Stimulated activated CD4-positive, alpha-beta T cell treated with anti-CD3 and anti-CD28 coated beads, Interleukin-12 subunit alpha, Interleukin-12 subunit beta, amount 100 ng/mL, for 4 hours (primary cell): Measurements from ENCODE around the gene GET3.

ENCODE experiments used
- DNase-seq: peaks from one replicate; pipeline ENCODE4 v3.0.0-alpha.2; 2020

GET3 gene

DNA sequence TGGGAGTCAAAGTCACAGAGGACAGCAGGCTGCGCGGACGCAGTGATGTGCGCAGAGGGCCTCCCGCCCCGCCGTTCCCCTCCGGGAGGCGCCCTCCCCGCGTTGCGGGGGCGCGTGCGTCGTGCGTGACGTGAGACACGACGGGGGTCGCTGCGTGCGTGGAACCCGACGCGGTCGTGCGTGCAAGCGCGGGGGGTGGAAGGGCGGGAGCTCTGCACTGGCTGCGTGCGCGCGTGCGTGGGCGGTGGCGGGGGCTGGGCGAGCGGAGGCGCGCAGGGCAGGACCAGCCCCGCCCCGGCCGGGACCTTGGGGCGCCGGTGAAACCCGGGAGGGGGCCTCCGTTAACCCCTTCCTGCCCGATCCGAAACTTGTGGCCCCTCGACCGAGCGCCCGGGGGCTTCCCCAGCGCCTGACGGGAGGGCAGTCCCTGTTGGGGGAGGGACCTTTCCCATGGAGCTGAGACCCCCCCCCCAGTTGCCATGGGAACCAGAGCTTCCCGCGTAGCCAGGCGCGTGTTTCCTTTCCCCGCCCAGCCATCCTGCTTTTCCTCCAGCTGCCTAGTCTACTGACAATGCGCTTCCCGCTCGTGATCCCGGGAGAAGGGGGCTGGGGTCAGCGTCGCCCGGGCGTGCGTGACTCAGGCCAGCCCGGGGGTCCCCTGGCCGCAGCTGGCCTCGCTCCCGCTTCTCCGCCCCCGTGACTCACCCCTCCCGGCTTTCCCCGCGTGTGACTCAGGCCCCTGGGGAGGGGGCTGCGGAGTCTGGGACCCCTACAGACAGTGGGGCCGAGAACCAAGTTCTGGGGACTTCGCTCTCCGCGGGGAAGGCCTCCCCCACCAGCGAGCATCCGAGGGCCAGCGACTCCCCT is 45.4 kb downstream of the GET3 start:
- peak; percentile 91 for DNase-seq

DNA sequence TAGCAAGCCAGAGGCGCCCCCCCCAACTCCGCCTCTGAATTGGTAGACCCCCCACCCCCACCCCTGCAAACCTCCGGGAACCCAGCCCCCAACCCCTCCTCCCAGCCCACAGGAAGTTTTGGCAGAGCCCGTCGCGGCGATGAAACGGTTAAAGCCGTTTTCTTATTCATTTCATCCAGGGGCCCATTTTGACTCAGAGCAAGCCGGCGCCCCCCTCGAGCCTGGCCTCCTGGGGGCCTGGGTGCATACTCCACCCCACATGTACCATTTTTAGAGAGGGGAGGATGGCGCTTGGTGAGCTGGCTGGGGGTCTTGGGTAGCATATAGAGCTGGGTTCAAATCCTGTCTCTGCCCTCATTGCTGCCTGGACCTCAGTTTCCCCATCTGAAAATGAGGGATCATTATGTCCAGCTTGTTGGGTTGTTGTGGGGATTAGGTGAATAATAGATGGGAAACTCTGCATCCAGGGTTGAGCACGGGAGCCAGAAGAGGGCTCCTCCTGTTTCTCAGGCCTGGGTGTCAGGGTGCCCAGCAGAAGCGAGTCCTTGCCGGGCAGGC is 46.1 kb downstream of the GET3 start:
- peak; percentile 55 for DNase-seq

DNA sequence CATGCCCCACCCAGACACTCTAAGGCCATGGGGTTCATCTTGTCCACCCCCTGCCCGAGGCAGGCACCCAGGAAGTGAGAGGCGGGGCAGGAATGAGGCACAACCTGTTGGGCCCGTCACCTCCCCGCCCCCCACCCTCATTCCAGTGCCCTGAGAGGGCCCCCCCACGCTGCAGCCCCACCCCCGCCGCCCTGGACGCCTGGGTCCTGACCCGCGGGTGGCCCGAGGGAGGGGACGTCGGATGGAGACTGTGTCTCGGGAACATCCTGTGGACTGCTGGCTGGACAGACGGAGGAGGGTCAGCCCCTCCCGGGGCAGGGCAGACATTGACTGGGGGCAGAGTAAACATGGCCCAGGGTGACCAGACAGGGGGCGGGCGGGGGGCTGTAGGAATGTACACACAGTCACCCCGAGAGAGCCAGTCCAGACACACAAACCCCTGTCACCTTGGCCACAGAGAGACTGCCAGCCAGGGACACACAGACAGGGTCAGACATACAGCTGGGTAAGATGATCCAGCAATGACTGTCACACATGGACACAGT is 46.6 kb downstream of the GET3 start:
- DNase-seq = no peak

DNA sequence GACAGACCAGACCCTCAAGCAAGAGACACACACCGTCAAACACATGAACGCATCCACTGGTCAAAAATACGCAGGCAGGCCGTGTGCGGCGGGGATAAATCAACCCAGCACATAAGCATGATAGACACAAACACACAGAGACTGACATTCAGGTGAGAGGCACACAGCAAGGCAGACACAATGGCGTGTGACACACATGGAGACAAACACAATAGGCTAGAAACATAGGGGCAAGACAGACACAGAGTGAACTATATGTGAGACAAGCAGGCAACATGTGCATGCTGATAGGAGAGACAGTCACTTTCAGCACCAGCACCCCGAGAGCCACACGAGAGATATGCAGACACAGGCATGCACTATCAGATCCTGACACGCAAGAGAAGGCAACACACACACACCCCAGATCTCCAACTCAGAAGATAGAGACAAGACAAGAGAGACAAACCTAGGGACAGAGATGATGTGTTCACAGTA is 47.1 kb downstream of the GET3 start:
- DNase-seq = no peak

DNA sequence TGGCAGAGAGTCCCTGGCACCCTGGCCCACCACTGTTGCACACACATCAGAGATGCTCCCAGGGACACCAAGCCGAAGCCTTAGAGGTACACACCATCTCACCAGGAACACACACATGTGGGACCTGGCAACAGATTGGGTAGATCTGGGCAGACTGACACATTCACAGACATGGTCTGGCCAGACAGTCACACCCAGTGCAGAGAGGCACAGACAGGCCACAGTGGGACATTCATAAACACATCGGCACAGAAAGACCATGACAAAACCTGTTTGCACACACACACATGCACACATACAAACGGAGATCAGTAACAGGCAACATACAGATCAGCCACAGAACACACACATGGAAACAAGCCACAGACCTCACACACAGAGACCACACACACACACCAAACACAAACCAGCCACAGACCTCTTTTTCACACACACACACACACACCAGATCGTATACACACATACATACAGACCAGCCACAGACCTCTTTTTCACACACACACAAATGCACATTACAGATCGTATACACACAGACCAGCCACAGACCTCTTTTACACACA is 47.7 kb downstream of the GET3 start:
- no peak for DNase-seq

DNA sequence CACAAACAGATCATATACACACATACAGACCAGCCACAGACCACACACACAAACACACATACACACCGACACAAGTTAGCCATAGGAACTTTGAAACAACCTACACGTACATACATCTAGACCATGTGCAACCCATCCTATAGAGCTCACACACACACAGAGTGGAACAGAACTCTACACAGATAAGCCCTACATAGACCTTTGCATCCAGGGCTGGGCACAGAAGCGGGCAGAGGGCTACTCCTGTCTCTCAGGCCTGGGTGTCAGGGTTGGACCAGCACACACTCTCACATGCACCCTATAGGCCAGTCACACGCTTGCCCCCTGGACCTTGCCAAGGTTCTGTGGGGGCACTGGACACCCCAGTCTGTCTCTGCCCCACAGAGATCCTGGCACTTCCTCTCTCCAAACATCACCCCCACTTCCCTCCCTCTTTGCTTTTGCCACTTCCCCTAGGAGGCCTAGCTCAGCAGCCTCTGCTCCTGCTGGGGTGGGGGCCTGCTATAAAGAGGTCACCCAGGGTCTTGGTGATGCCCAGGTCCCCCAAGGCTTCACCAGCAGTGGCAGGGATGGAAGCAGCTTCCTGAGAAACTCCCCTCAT is 48.2 kb downstream of the GET3 start:
- no peak for DNase-seq

DNA sequence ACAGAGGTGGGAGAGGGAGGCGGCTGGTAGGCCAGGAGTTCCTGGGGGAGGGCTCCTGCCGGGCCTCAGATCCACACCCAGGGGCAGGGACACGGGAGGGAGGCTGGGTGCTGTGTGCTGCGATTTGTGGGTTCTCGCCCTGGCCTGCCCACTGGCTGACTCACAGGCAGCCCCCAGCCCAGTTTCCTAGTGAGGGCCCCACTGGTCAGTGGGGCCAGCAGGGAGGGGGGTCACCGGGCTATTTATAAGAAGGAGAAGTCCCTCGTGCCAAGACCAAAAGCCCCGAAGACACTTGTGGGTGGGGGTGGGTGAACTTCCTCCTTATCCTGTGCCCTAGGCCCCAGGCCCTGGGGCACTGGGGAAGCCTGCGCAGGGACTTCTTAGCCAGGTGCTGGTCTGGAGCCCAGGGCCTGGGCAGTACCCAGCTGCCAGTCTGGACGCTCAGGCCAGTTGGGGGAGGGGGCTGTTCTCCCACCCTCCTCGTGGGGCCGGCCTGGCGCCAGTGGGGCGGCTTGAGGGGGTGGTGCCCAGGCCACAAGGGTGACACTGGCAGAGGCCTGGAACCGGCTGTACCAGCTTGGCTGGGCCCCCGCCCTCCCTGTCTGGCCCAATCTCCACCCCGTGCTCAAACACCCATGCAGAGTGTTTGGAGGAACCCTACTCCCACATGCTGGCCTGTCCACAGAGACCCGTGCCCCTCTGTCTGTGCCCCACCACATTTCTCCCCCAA is 49.0 kb downstream of the GET3 start:
- DNase-seq = no peak

DNA sequence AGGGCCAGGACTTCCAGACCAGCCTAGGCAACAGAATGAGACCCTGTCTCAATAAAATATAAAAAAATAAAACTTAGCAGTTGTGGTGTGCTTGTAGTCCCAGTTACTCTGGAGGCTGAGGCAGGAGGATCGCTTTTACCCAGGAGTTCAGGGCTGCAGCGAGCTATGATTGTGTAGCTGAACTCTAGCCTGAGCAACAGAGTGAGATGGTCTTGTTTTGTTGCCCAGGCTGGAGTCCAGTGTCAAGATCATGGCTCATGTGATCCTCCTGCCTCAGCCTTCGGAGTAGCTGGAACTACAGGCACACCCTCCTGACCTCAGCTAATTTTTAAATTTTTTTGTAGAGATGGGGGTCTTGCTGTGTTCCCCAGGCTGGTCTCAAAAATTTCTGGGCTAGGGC is 49.7 kb downstream of the GET3 start:
- DNase-seq = no peak

DNA sequence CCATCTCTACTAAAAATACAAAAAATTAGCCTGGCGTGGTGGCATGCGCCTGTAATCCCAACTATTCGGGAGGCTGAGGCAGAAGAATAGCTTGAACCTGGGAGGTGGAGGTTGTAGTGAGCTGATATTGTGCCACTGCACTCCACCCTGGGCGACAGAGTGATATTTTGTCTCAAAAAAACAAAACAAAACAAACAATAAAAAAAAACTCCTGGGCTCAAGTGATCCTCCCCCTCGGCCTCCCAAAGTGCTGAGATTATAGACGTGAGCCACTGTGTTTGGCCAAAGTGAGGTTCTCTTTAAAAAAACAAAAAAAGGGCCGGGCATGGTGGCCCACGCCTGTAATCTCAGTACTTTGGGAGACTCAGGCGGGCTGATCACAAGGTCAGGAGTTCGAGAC is 50.2 kb downstream of the GET3 start:
- no peak for DNase-seq

DNA sequence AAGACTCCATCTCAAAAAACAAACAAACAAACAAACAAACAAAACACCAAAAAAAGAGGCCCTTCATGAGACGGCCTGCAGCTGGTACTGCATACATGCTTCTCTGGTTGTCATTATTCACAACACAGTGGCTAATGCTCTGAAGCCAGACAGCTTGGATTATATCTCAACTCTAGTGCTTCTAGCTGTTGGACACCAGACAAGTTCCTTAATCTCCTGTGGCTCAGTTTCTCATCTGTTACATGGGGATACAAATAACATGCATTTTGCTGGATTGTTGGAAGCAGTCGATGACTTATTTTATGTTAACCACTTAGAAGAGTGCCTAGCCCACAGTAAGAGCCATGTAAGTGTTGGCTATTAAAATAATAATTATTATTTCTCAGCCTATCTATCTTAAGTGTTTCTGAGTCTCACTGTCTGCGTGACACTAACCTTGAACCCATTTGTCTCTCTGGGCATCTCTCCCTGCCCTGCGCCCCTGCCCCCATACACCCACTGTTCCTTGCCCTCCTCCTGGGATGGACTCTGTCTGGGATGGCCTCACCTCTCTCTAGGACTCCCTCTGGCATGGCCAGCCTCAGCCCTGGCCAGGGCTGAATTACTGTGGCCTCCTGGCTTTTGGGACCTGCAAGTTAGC is 50.9 kb downstream of the GET3 start:
- DNase-seq = no peak

DNA sequence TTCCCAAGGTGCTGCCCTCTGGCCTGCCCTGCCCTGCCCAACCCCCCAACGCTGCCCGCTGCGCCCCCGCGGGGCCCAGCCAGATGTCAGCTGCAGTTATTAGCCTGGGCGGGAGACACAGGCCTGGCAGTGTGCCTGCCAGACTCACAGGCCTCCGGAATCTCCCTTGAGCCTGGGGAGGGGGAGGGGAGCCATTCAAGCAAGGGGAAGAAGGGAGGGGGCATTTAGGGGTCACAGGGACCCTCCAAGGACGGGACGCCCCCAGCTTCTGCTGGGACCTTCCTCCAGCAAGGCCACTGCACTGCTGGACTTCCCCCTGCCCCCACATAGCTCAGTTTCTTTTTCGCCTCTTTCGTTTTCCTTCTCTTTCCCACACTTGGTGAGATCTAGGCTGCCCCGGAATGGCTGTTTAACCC is 51.4 kb downstream of the GET3 start:
- DNase-seq = no peak

DNA sequence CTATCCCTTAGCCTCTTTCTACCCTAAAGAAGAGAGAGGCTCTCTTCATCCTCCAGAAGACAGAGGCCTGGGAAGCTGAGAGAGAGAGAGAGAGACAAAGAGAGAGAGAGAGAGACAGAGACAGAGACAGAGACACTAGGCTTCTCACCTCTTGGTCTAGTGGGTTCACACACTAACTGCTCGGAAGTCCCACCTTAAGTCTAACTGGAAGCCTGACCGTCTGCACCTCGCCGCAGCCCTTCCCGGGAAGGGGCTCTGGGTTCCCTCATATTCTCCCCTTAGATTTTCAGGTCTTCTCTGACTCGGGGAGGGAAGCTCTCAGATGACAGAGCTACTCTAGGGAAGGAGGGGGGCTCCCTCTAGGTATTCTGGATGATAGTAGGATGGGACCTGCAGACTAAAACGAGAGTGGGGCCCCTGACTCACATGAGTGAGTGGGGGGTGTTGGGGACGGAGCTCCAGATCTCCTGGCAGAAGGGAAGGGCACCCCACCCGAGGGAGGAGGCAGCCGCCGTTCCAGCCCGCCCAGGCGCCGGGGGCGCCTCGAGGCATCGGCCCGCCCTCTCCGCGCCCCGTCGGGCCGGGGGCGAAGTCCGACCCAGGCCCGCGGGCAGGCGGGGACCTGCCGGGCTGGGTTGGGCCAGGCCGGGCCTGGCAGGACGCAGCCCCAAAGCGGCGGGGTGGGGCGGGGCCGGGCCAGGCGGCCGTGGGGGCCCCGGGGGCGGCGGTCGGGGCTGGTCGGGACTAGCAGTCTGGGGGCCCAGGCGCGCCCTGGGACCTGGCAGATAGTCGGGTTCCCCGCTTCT is 52.0 kb downstream of the GET3 start:
- DNase-seq = no peak

DNA sequence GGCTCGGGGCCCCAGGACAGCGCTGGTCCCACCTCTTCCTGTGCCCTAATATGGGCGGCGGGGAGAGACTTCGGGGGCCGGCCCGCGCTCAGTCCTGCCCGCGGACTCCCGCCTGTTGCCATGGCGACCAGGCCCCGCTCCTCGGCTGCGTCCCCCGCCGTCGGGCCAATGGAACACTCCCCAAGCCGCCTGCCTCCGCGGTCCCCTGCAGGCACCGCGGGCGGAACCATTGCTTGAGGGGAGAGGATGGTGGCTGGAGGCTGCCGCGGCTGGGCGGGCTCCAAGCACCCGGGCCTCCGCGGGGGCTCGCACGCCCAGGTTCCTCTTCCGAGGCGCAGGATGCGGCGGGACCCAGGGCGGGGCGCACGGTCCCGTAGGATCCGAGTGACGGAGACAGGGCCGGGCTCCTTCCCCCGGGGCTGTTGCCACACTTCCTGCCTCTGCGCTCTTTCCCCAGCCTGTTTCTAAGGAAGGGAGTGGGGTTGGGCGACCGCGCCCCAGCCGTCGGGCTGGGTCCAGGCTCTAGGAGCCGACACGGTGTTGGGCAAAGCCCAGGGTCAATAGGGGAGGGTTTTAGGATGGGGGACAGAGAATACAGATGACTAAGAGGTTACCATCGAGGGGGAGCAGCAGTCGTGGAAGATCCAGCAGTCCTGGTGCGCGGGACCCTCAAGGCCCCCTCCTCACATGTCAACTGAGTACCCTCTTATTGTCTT is 52.8 kb downstream of the GET3 start:
- DNase-seq = peak; percentile 86

DNA sequence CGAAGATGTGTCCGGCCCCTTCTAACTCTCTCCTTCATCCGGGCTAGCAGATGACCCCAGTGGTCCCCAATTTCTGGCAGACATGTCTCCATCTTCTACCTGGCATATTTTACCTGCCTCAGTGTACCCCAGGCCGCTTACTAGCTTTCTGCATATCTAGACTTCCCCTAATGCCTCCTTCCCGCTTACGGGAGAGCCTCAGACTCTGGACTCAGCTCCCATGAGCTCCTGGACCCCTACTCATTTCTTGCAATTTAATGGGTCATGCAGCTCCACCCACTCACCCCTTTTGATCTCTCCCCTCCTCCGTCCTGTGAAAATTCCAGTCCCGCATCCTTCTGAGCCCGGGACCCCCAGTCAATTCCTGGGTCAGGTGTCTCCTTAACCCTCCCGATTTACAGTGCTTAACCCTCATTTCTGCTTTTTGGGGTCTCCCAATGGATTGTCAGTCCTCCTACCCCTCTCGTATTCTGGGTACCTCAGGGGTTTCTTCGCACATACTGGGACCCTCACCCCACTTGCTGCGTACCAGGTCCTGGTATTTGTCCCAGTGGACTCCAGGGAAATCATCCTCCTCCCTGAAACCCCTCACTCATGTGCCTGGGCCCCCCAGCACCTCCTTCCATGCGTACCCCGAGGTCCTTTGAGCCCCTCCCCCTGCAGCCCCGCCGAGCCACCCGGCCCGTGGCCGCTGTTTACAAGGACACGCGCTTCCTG is 53.5 kb downstream of the GET3 start:
- DNase-seq = no peak

DNA sequence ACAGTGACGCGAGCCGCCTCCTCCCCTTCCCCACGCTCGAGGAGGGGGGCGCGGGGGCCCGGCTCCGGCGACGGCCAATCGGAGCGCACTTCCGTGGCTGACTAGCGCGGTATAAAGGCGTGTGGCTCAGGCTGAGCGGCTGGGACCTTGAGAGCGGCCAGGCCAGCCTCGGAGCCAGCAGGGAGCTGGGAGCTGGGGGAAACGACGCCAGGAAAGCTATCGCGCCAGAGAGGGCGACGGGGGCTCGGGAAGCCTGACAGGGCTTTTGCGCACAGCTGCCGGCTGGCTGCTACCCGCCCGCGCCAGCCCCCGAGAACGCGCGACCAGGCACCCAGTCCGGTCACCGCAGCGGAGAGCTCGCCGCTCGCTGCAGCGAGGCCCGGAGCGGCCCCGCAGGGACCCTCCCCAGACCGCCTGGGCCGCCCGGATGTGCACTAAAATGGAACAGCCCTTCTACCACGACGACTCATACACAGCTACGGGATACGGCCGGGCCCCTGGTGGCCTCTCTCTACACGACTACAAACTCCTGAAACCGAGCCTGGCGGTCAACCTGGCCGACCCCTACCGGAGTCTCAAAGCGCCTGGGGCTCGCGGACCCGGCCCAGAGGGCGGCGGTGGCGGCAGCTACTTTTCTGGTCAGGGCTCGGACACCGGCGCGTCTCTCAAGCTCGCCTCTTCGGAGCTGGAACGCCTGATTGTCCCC is 54.2 kb downstream of the GET3 start, which contains the start of gene JUNB:
TSS of gene JUNB (plus strand) at position 142 of the 706 bp plus-strand sequence. CDS start at position 428, 286 bp downstream.
- peak; percentile 96 for DNase-seq

DNA sequence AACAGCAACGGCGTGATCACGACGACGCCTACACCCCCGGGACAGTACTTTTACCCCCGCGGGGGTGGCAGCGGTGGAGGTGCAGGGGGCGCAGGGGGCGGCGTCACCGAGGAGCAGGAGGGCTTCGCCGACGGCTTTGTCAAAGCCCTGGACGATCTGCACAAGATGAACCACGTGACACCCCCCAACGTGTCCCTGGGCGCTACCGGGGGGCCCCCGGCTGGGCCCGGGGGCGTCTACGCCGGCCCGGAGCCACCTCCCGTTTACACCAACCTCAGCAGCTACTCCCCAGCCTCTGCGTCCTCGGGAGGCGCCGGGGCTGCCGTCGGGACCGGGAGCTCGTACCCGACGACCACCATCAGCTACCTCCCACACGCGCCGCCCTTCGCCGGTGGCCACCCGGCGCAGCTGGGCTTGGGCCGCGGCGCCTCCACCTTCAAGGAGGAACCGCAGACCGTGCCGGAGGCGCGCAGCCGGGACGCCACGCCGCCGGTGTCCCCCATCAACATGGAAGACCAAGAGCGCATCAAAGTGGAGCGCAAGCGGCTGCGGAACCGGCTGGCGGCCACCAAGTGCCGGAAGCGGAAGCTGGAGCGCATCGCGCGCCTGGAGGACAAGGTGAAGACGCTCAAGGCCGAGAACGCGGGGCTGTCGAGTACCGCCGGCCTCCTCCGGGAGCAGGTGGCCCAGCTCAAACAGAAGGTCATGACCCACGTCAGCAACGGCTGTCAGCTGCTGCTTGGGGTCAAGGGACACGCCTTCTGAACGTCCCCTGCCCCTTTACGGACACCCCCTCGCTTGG is 55.0 kb downstream of the GET3 start:
- DNase-seq = peak; percentile 71

DNA sequence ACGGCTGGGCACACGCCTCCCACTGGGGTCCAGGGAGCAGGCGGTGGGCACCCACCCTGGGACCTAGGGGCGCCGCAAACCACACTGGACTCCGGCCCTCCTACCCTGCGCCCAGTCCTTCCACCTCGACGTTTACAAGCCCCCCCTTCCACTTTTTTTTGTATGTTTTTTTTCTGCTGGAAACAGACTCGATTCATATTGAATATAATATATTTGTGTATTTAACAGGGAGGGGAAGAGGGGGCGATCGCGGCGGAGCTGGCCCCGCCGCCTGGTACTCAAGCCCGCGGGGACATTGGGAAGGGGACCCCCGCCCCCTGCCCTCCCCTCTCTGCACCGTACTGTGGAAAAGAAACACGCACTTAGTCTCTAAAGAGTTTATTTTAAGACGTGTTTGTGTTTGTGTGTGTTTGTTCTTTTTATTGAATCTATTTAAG is 55.6 kb downstream of the GET3 start:
- DNase-seq = no peak
